Keratinocyte (primary cell): ENCODE results near the gene GNB1. TPM values are rescaled to one million over a fixed set of nuclear protein-coding genes. Genes with fewer than 3 reads are reported as not detected.
A peak's percentile ranks its signal among the peaks of the same experiment; 100 is the strongest.

Experiments used
- DNase-seq: peaks from one replicate; pipeline ENCODE4 v3.0.0-alpha.2; 2011; ENCODE audit warnings: low read depth, missing footprints, low spot score
- FAIRE-seq: peaks from 2 replicates; lab custom pipeline; 2011; peaks lifted over from hg19 to GRCh38; lab: Jason Lieb, UNC
- H2AFZ ChIP-seq: 2 replicates; pipeline ENCODE4 v1.6.0; 2012; ENCODE audit warnings: low read length, control low read depth, inconsistent platforms; ENCODE audit not compliant: control insufficient read depth
- H3K27ac ChIP-seq: 2 replicates; pipeline ENCODE4 v1.5.1; 2011; ENCODE audit warnings: low read length; ENCODE audit not compliant: control insufficient read depth, insufficient read depth
- H3K27me3 ChIP-seq: 3 replicates; pipeline ENCODE4 v1.6.0; 2011; ENCODE audit warnings: low read length; ENCODE audit not compliant: control insufficient read depth, insufficient read depth; ENCODE audit errors: extremely low read depth
- H3K36me3 ChIP-seq, 2 experiments: 2 replicates in 1 of 2; 3 replicates in 1 of 2; pipeline ENCODE4 v1.5.1; 2011; ENCODE audit warnings: low read length in 2 of 2, mild to moderate bottlenecking in 1 of 2; ENCODE audit not compliant: control insufficient read depth in 2 of 2, insufficient read depth in 2 of 2; ENCODE audit errors: extremely low read depth in 1 of 2
- H3K4me1 ChIP-seq: 3 replicates; pipeline ENCODE4 v1.5.1; 2011; ENCODE audit warnings: low read length; ENCODE audit not compliant: control insufficient read depth, insufficient read depth; ENCODE audit errors: extremely low read depth
- H3K4me2 ChIP-seq: 3 replicates; pipeline ENCODE4 v1.6.0; 2011; ENCODE audit warnings: low read depth, low read length; ENCODE audit not compliant: control insufficient read depth, insufficient read depth; ENCODE audit errors: extremely low read depth
- H3K4me3 ChIP-seq, 3 experiments: fragments of 200-600 bp in 1 of 3; sonication (generic) in 1 of 3; 2 replicates in 2 of 3; 3 replicates in 1 of 3; pipeline ENCODE4 v1.5.1; 2011 to 2016; ENCODE audit warnings: low read length in 3 of 3, mild to moderate bottlenecking in 3 of 3, control low read depth in 2 of 3, inconsistent platforms in 1 of 3, low read depth in 1 of 3, mixed read lengths in 1 of 3, mixed run types in 1 of 3, moderate library complexity in 1 of 3; ENCODE audit not compliant: control insufficient read depth in 2 of 3, insufficient read depth in 2 of 3; ENCODE audit errors: extremely low read depth in 1 of 3
- H3K79me2 ChIP-seq: 2 replicates; pipeline ENCODE4 v1.6.0; 2012; ENCODE audit warnings: low read length; ENCODE audit not compliant: control insufficient read depth, insufficient read depth
- H3K9ac ChIP-seq: 3 replicates; pipeline ENCODE4 v1.6.0; 2011; ENCODE audit warnings: low read length; ENCODE audit not compliant: control insufficient read depth, insufficient read depth; ENCODE audit errors: extremely low read depth
- H3K9me1 ChIP-seq: 3 replicates; pipeline ENCODE4 v1.6.0; 2011; ENCODE audit warnings: low read length; ENCODE audit not compliant: control insufficient read depth, insufficient read depth; ENCODE audit errors: extremely low read depth
- H3K9me3 ChIP-seq: 2 replicates; pipeline ENCODE4 v1.5.1; 2012; ENCODE audit warnings: low read depth, low read length; ENCODE audit not compliant: control insufficient read depth
- H4K20me1 ChIP-seq: 3 replicates; pipeline ENCODE4 v1.6.0; 2011; ENCODE audit warnings: low read length; ENCODE audit not compliant: control insufficient read depth, insufficient read depth; ENCODE audit errors: extremely low read depth
- EZH2 ChIP-seq: IDR thresholded peaks from one replicate; pipeline ENCODE4 v1.6.1; 2012; ENCODE audit warnings: inconsistent platforms, mild to moderate bottlenecking, low read length, moderate library complexity
- dilution Hi-C: fragments of 300-500 bp; cut with MboI; formaldehyde crosslinking; loops from one replicate; pipeline ENCODE4 v1.7.0; 2020; ENCODE audit warnings: low sequenced_read_pairs; ENCODE audit not compliant: extremely low pct_ligation_motif_present
- polyA plus RNA-seq, 5 experiments: library from polyadenylated mRNA; depleted of rRNA in 3 of 5; stranded (reverse) in 3 of 5; stranded (forward) in 1 of 5; unstranded in 1 of 5; fragments of >200 nt; gene quantifications; 1 replicate in 1 of 5; 2 replicates in 3 of 5; 3 replicates in 1 of 5; pipeline versions ENCODE4 v1.2.1 to v1.2.3, GENCODE V29; 2011 to 2012; ENCODE audit warnings: missing spikeins in 2 of 5, low read depth in 1 of 5, low replicate concordance in 1 of 5
- TF ChIP-seq, protein P1 (sequence below), 3 experiments: IDR thresholded peaks in 1 of 3; conservative IDR thresholded peaks in 1 of 3; optimal IDR thresholded peaks in 1 of 3; 2 replicates in 2 of 3; 3 replicates in 1 of 3; pipeline versions ENCODE3 to v1.5.1; 2011; ENCODE audit warnings: low read length in 3 of 3, mild to moderate bottlenecking in 3 of 3, moderate library complexity in 2 of 3, control low read depth in 1 of 3, inconsistent platforms in 1 of 3; ENCODE audit not compliant: insufficient read depth in 2 of 3; ENCODE audit errors: extremely low read depth in 1 of 3

GNB1 gene
- polyA plus RNA-seq, 1 donor (not counting 4 experiments of a cell fraction or from before 2014, with no cell fraction given): 364 TPM

DNA sequence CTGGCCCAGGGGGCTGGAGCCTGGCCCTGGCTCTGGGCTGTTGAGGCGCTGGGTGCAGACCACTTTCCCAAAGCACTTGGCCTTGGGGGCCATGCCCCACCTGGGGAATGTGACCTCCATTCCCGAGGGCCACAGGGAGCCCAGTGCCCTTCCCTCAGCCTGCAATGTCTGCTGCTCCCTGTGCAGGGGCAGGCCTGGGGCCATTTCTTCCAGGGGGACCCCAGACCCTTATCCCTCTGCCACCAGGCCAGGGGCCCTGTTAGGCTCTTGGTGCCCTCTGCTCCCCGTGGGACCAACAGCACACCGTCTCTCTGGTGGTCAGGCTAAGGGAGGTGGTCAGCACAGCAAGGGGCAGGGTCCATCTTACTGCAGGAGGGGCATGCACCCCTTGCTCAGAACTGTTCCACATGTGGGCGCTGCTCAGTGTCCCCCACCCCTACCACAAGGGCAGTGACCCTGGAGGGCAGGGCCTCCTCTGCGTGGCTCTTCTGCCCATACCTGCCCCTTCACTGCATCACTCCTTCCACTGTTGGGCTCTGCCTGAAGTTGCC lies 29.2 kb upstream of the GNB1 start:
- Histone ChIP-seq H3K4me3 (no peak overlapping the region), H3K9ac (peak overlapping the region; percentile 37), H3K4me1 (no peaks in the 10 kb centered on the region)

DNA sequence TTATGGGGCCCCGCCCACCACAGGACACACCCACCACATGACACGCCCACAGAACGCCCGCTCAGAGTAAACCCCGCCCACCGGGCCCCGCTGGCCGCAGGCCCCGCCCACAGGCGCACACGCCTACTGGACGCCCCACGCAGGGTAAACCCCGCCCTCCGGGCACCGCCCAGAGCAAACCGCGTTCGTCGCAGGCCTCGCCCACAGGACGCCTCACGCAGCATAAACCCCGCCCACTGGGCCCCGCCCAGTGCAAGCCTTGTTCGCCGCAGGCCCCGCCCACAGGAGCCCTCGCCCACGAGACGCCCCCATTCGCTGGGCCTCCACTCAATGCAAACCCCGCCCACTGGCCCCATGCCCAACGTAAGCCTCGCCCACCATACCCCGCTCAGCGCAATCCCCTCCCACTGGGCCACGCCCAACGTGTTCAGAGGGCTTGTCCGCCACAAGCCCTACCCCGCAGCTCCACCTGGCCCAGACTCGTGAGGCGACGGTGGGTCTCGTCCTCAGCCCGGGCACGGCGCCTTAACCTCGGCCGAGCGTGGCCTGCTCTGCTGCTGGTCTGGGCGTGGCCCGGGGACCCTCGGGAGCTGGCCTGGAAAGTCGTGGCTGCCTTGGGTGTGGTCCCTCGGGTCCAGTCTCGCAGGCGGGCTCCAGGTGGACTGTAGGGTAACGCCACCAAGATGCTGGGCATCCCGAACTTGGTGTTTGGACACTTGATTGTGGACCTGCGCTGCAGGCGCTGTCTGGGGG lies 28.6 kb upstream of the GNB1 start:
- dilution Hi-C loops: no loop called here
- peak overlapping the region; percentile 46 to 56 (median 48) for H3K4me3 ChIP-seq
- no peaks in the 10 kb centered on the region for H3K4me1 ChIP-seq
- H3K27ac ChIP-seq: no peak overlapping the region
- no peaks in the 10 kb centered on the region for H3K9me1 ChIP-seq
- FAIRE-seq: peak; percentile 90
- H3K79me2 ChIP-seq: no peaks in the 10 kb centered on the region
- H3K9ac ChIP-seq: peak overlapping the region; percentile 37
- peaks cover 8% of the 10 kb centered on the region for H3K27me3 ChIP-seq
- DNase-seq: peak; percentile 99
- no peaks in the 10 kb centered on the region for H3K36me3 ChIP-seq
- no peaks in the 10 kb centered on the region for H4K20me1 ChIP-seq
- no peaks in the 10 kb centered on the region for H3K9me3 ChIP-seq
- H2AFZ ChIP-seq: peak overlapping the region; percentile 51
- TF ChIP-seq, protein P1, sequence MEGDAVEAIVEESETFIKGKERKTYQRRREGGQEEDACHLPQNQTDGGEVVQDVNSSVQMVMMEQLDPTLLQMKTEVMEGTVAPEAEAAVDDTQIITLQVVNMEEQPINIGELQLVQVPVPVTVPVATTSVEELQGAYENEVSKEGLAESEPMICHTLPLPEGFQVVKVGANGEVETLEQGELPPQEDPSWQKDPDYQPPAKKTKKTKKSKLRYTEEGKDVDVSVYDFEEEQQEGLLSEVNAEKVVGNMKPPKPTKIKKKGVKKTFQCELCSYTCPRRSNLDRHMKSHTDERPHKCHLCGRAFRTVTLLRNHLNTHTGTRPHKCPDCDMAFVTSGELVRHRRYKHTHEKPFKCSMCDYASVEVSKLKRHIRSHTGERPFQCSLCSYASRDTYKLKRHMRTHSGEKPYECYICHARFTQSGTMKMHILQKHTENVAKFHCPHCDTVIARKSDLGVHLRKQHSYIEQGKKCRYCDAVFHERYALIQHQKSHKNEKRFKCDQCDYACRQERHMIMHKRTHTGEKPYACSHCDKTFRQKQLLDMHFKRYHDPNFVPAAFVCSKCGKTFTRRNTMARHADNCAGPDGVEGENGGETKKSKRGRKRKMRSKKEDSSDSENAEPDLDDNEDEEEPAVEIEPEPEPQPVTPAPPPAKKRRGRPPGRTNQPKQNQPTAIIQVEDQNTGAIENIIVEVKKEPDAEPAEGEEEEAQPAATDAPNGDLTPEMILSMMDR (optimal IDR thresholded peaks at IDR 0.05 in 1 of 3, IDR thresholded peaks at IDR 0.05 in 1 of 3, conservative IDR thresholded peaks at IDR 0.05 in 1 of 3; ENCODE audit: extremely low read depth in 1 of 3, insufficient read depth in 2 of 3, low read length in 3 of 3): no peak
- no peak for TF ChIP-seq EZH2
- peak overlapping the region; percentile 62 for H3K4me2 ChIP-seq

More for the DNA sequence above, 29.2 kb upstream of the GNB1 start:
- no peaks in the 10 kb centered on the region for H3K36me3 ChIP-seq
- H2AFZ ChIP-seq: no peak overlapping the region
- no peaks in the 10 kb centered on the region for H3K9me3 ChIP-seq
- FAIRE-seq (no peak), DNase-seq (no peak)
- peaks cover 14% of the 10 kb centered on the region for H3K27me3 ChIP-seq
- no peaks in the 10 kb centered on the region for H4K20me1 ChIP-seq
- no peaks in the 10 kb centered on the region for H3K9me1 ChIP-seq
- dilution Hi-C loops: no loop called here
- no peak for TF ChIP-seq EZH2
- no peaks in the 10 kb centered on the region for H3K79me2 ChIP-seq
- no peak overlapping the region for H3K4me2 ChIP-seq
- H3K27ac ChIP-seq: no peak overlapping the region
